AG04450 (cell line): ENCODE data around the gene LARGE1. TPM values are rescaled to one million over a fixed set of nuclear protein-coding genes. Genes with fewer than 3 reads are reported as not detected.

Experiments
- CTCF ChIA-PET: fragments of 300-600, 350-600 bp; formaldehyde crosslinking; extraction: SDS; loops from one replicate; lab custom pipeline; 2022; ENCODE audit warnings: antibody characterized with exemption, inconsistent platforms; lab: Charles Lee
- POLR2A ChIA-PET: fragments of 350-600 bp; formaldehyde crosslinking; extraction: SDS; loops from one replicate; lab custom pipeline; 2021; ENCODE audit warnings: antibody characterized with exemption, inconsistent platforms; lab: Yijun Ruan, JAX
- DNase-seq: peaks from one replicate; pipeline ENCODE4 v3.0.0-alpha.2; 2011; ENCODE audit warnings: low read depth, low spot score
- H3K27ac ChIP-seq: one replicate; pipeline ENCODE4 v1.5.1; 2012; ENCODE audit warnings: low read depth, low read length, control low read depth
- H3K27me3 ChIP-seq: one replicate; pipeline ENCODE4 v1.6.0; 2012; ENCODE audit warnings: low read length; ENCODE audit not compliant: control insufficient read depth, insufficient read depth
- H3K4me3 ChIP-seq: 2 replicates; pipeline ENCODE4 v1.5.1; 2011; ENCODE audit warnings: mild to moderate bottlenecking, low read depth, low read length, control low read depth
- H3K9me3 ChIP-seq: 2 replicates; pipeline ENCODE4 v1.5.1; 2012; ENCODE audit warnings: low read length; ENCODE audit not compliant: control insufficient read depth, insufficient read depth
- CTCF ChIP-seq: IDR thresholded peaks from 2 replicates; pipeline ENCODE4 v1.5.1; 2011; ENCODE audit warnings: low read depth, low read length, control low read depth, inconsistent platforms
- polyA plus RNA-seq: library from polyadenylated mRNA; depleted of rRNA; stranded (reverse); fragments of >200 nt; gene quantifications from 2 replicates; pipeline ENCODE4 v1.2.3, GENCODE V29; 2011

Gene LARGE1
- polyA plus RNA-seq, 1 experiment, result 8.4 TPM

GRCh38 chr22:33337524-33337923 is 582.8 kb downstream of the LARGE1 start:
- no peak for TF ChIP-seq CTCF
- DNase-seq, result no peak
- H3K4me3 ChIP-seq, result no peak overlapping the region
- H3K27ac ChIP-seq, result no peak overlapping the region
- H3K9me3 ChIP-seq, result no peaks in the 10 kb centered on the region
- no peaks in the 10 kb centered on the region for H3K27me3 ChIP-seq
- CTCF ChIA-PET, result no interaction called here
- POLR2A ChIA-PET, result no interaction called here

- CTCF ChIA-PET, result no interaction called here
- Histone ChIP-seq H3K27ac (no peak overlapping the region), H3K9me3 (no peaks in the 10 kb centered on the region), H3K27me3 (no peaks in the 10 kb centered on the region), H3K4me3 (no peak overlapping the region)
- TF ChIP-seq CTCF, result no peak
- POLR2A ChIA-PET, result no interaction called here
- no peak for DNase-seq
These were observed 584.5 kb downstream of the LARGE1 start for GRCh38 chr22:33335611-33336279.

- Histone ChIP-seq H3K27ac (no peak overlapping the region), H3K9me3 (peaks cover 3% of the 10 kb centered on the region; the same call in 1 of the 2 replicates), H3K27me3 (no peaks in the 10 kb centered on the region), H3K4me3 (no peak overlapping the region)
- CTCF ChIA-PET, result no interaction called here
- POLR2A ChIA-PET, result no interaction called here
- DNase-seq, result no peak
- no peak for TF ChIP-seq CTCF
These were observed 587.7 kb downstream of the LARGE1 start for GRCh38 chr22:33332538-33332937.

GRCh38 chr22:33331017-33331416 is 589.3 kb downstream of the LARGE1 start:
- no peak overlapping the region for H3K27ac ChIP-seq
- no peak for TF ChIP-seq CTCF
- peaks cover 3% of the 10 kb centered on the region; the same call in 1 of the 2 replicates for H3K9me3 ChIP-seq
- H3K27me3 ChIP-seq, result no peaks in the 10 kb centered on the region
- H3K4me3 ChIP-seq, result no peak overlapping the region
- DNase-seq, result no peak
- ChIA-PET CTCF (no interaction called here), POLR2A (interaction anchor here (0.6 kb wide), 1 partner anchor 590 kb away, joined by 4 read pairs; no protein-coding TSS in a partner anchor)

- H3K27me3 ChIP-seq, result no peaks in the 10 kb centered on the region
- no peak for TF ChIP-seq CTCF
- peaks cover 3% of the 10 kb centered on the region; the same call in 1 of the 2 replicates for H3K9me3 ChIP-seq
- no peak overlapping the region for H3K4me3 ChIP-seq
- ChIA-PET POLR2A (interaction anchor here (0.6 kb wide), 1 partner anchor 591 kb away, joined by 4 read pairs; no protein-coding TSS in a partner anchor), CTCF (no interaction called here)
- no peak overlapping the region for H3K27ac ChIP-seq
- DNase-seq, result no peak
These were observed 589.7 kb downstream of the LARGE1 start for GRCh38 chr22:33330534-33330933.
